Activated CD4-positive, alpha-beta T cell treated with anti-CD3 and anti-CD28 coated beads, Interleukin-2, amount 50 U/mL, for 16 hours (primary cell): ENCODE results near the gene SLC66A3.

Source experiments
- DNase-seq: peaks from one replicate; pipeline ENCODE4 v3.0.0-alpha.2; 2020

SLC66A3 gene

GRCh38 chr2:11220445-11220844 is 65.2 kb downstream of the SLC66A3 start:
- DNase-seq = no peak

GRCh38 chr2:11222845-11223244 is 67.6 kb downstream of the SLC66A3 start:
- no peak for DNase-seq

GRCh38 chr2:11224887-11225286 is 69.6 kb downstream of the SLC66A3 start:
- no peak for DNase-seq

GRCh38 chr2:11227595-11227994 is 72.3 kb downstream of the SLC66A3 start:
- DNase-seq = no peak
